HepG2 (cell line): ENCODE results near the gene SYT14. TPM values are rescaled to one million over a fixed set of nuclear protein-coding genes. Genes with fewer than 3 reads are reported as not detected.

Source experiments
- ATAC-seq: fragments of 200-7000 bp; cut with Tn5 transposase; 3 replicates; pipeline ENCODE4 v1.9.1; 2020; ENCODE audit warnings: mild to moderate bottlenecking, moderate library complexity
- BruUV-seq: library from RNA; stranded (reverse); fragments of 400-500 nt; replicated peaks from 2 replicates; lab custom pipeline; 2021; lab: Mats Ljungman, UMichigan
- CTCF ChIA-PET: fragments of 300-600 bp; formaldehyde crosslinking; extraction: SDS; loops from one replicate; lab custom pipeline; 2021; ENCODE audit warnings: low total read pairs, inconsistent platforms, low intra/inter-chr PET ratio; lab: Yijun Ruan, JAX
- POLR2A ChIA-PET: fragments of 350-600 bp; sonication (Branson Sonifier 250); formaldehyde crosslinking; loops from one replicate; lab custom pipeline; 2020; ENCODE audit warnings: antibody characterized with exemption, inconsistent platforms; lab: Yijun Ruan, JAX
- DNase-seq: peaks from one replicate; pipeline ENCODE4 v3.0.0-alpha.2; 2015; ENCODE audit warnings: low spot score
- FAIRE-seq: peaks from 3 replicates; lab custom pipeline; 2011; peaks lifted over from hg19 to GRCh38; lab: Jason Lieb, UNC
- H2AFZ ChIP-seq: one replicate; pipeline ENCODE4 v1.6.1; 2011; ENCODE audit warnings: low read length, inconsistent platforms
- H3K27ac ChIP-seq: fragments of 300-600 bp; 3 replicates; pipeline ENCODE4 v1.8.0; 2011; ENCODE audit warnings: mixed run types, mild to moderate bottlenecking, mixed read lengths, low read length, inconsistent platforms; ENCODE audit not compliant: insufficient read depth; ENCODE audit errors: extremely low read length
- H3K27me3 ChIP-seq, 2 experiments: fragments of 200-600 bp in 1 of 2; 2 replicates in 1 of 2; 3 replicates in 1 of 2; pipeline versions ENCODE4 v1.6.0 to v1.8.0; 2011; ENCODE audit warnings: low read length in 2 of 2, mild to moderate bottlenecking in 2 of 2, moderate library complexity in 2 of 2, inconsistent platforms in 1 of 2; ENCODE audit not compliant: insufficient read depth in 2 of 2, control insufficient read depth in 1 of 2
- H3K36me3 ChIP-seq, 2 experiments: fragments of 200-600 bp in 1 of 2; replicated peaks in 1 of 2; 2 replicates in 1 of 2; 3 replicates in 1 of 2; pipeline versions ENCODE4 v1.5.1 to v1.8.0; 2011; ENCODE audit warnings: low read length in 2 of 2, inconsistent platforms in 1 of 2; ENCODE audit not compliant: insufficient read depth in 2 of 2, control insufficient read depth in 1 of 2
- H3K4me1 ChIP-seq: 2 replicates; pipeline ENCODE4 v1.5.1; 2012; ENCODE audit warnings: low read length, inconsistent platforms; ENCODE audit not compliant: insufficient read depth
- H3K4me2 ChIP-seq: 2 replicates; pipeline ENCODE4 v1.6.0; 2011; ENCODE audit warnings: low read depth, low read length, inconsistent platforms
- H3K4me3 ChIP-seq, 3 experiments: fragments of 200-600 bp in 1 of 3; sonication (generic), shearing (Covaris generic) in 1 of 3; replicated peaks in 1 of 3; 2 replicates each; pipeline ENCODE4 v1.5.1; 2011 to 2016; ENCODE audit warnings: low read length in 3 of 3, inconsistent platforms in 2 of 3, low read depth in 2 of 3, mild to moderate bottlenecking in 2 of 3, control low read depth in 1 of 3, mixed read lengths in 1 of 3; ENCODE audit not compliant: insufficient read depth in 1 of 3
- H3K79me2 ChIP-seq: one replicate; pipeline ENCODE4 v1.6.1; 2011; ENCODE audit warnings: low read length, inconsistent platforms; ENCODE audit not compliant: insufficient read depth
- H3K9ac ChIP-seq: 2 replicates; pipeline ENCODE4 v1.6.0; 2011; ENCODE audit warnings: mild to moderate bottlenecking, low read depth, low read length, inconsistent platforms; ENCODE audit not compliant: insufficient read depth
- H3K9me3 ChIP-seq: 2 replicates; pipeline ENCODE4 v1.5.1; 2012; ENCODE audit warnings: mild to moderate bottlenecking, low read length
- H4K20me1 ChIP-seq: 2 replicates; pipeline ENCODE4 v1.6.0; 2011; ENCODE audit warnings: inconsistent platforms, mild to moderate bottlenecking, low read length, moderate library complexity; ENCODE audit not compliant: insufficient read depth
- EHMT2 ChIP-seq: fragments of 200-600 bp; sonication (generic); IDR thresholded peaks from 2 replicates; pipeline ENCODE4 v1.7.0; 2017; ENCODE audit warnings: antibody characterized with exemption, low read depth, low read length, borderline replicate concordance
- ETV6 ChIP-seq: sonication (generic); formaldehyde crosslinking; conservative IDR thresholded peaks from 2 replicates; pipeline ENCODE4 v1.4.0; 2020; ENCODE audit warnings: missing genetic modification reagents
- GTF2F1 ChIP-seq: fragments of 150-350 bp; IDR thresholded peaks from 2 replicates; pipeline ENCODE4 v1.6.1; 2014; ENCODE audit warnings: low read length
- HNF4A ChIP-seq: sonication (generic); formaldehyde crosslinking; IDR thresholded peaks from 2 replicates; pipeline ENCODE4 v1.4.0; 2020; ENCODE audit warnings: missing genetic modification reagents
- LRRFIP1 ChIP-seq: sonication (generic); formaldehyde crosslinking; conservative IDR thresholded peaks from 2 replicates; pipeline ENCODE4 v1.4.0; 2020; ENCODE audit warnings: missing genetic modification reagents
- PRDM10 ChIP-seq: sonication (generic); formaldehyde crosslinking; IDR thresholded peaks from 2 replicates; pipeline ENCODE4 v1.4.0; 2020; ENCODE audit warnings: low read depth, missing genetic modification reagents
- SOX13 ChIP-seq, 3 experiments: fragments of 450-650 bp in 1 of 3; sonication (generic) in 1 of 3; formaldehyde crosslinking in 1 of 3; IDR thresholded peaks in 2 of 3; conservative IDR thresholded peaks in 1 of 3; 2 replicates each; pipeline versions ENCODE4 v1.5.0 to v1.6.1; 2016 to 2020; ENCODE audit warnings: antibody characterized with exemption in 1 of 3, mild to moderate bottlenecking in 1 of 3, missing compliant biosample characterization in 1 of 3, missing genetic modification reagents in 1 of 3, moderate library complexity in 1 of 3
- ZBTB20 ChIP-seq: sonication (generic); formaldehyde crosslinking; IDR thresholded peaks from 2 replicates; pipeline ENCODE4 v1.8.1; 2023; ENCODE audit warnings: missing genetic modification reagents, low read depth, mild to moderate bottlenecking, borderline replicate concordance
- ZNF441 ChIP-seq: sonication (generic); formaldehyde crosslinking; IDR thresholded peaks from 2 replicates; pipeline ENCODE4 v1.7.0; 2021; ENCODE audit warnings: missing genetic modification reagents, borderline replicate concordance
- ZNF496 ChIP-seq: sonication (generic); formaldehyde crosslinking; IDR thresholded peaks from 2 replicates; pipeline ENCODE4 v1.8.1; 2023; ENCODE audit warnings: mild to moderate bottlenecking, moderate library complexity, missing genetic modification reagents; ENCODE audit not compliant: insufficient replicate concordance
- ZNF629 ChIP-seq: sonication (generic); formaldehyde crosslinking; conservative IDR thresholded peaks from 2 replicates; pipeline ENCODE4 v1.5.0; 2020; ENCODE audit warnings: missing genetic modification reagents
- ZNF652 ChIP-seq: IDR thresholded peaks from 2 replicates; pipeline ENCODE4 v1.6.1; 2016; ENCODE audit warnings: low read depth, borderline replicate concordance
- ZZZ3 ChIP-seq: sonication (generic); formaldehyde crosslinking; IDR thresholded peaks from 2 replicates; pipeline ENCODE4 v1.4.0; 2020; ENCODE audit warnings: missing genetic modification reagents, mild to moderate bottlenecking, borderline replicate concordance
- WGBS: methylation state at CpG from one replicate; pipeline ENCODE4 v1.1.6; 2017; ENCODE audit warnings: low lambda C conversion rate; 5-methylcytosine and 5-hydroxymethylcytosine counted together
- in situ Hi-C: cut with HindIII; loops from 2 replicates; pipeline ENCODE4 v1.10.0; 2017; ENCODE audit warnings: low pct_unique_long_range_greater_than_20kb; ENCODE audit not compliant: extremely low pct_ligation_motif_present
- intact Hi-C: fragments of 100-400 bp; cut with micrococcal nuclease; formaldehyde crosslinking; loops from one replicate; pipeline ENCODE4 v1.10.0; 2022; ENCODE audit not compliant: unreplicated experiment
- polyA plus RNA-seq, 8 experiments: library from polyadenylated mRNA; depleted of rRNA in 3 of 8; stranded (reverse) in 7 of 8; unstranded in 1 of 8; fragments of >200 nt; fragmentation: Illumina TruSeq in 4 of 8; extraction: Trizol in 4 of 8; gene quantifications; 2 replicates each; pipeline versions ENCODE4 v1.2.1 to v1.2.3, GENCODE V29; 2011 to 2016; ENCODE audit warnings: low read depth in 4 of 8, missing spikeins in 1 of 8, mixed read lengths in 1 of 8; ENCODE audit not compliant: insufficient read depth in 1 of 8
- total RNA-seq, 5 experiments: library from RNA; depleted of rRNA; stranded (reverse); fragments of >200 nt; fragmentation: Illumina TruSeq; extraction: Trizol; gene quantifications; 2 replicates each; pipeline ENCODE4 v1.2.3, GENCODE V29; 2016; ENCODE audit warnings: low read depth in 1 of 5

SYT14 gene
- total and polyA plus RNA-seq, 2 of the 13 experiments (the other 11 are each of a cell fraction or from before 2014, with no cell fraction given): not detected

DNA sequence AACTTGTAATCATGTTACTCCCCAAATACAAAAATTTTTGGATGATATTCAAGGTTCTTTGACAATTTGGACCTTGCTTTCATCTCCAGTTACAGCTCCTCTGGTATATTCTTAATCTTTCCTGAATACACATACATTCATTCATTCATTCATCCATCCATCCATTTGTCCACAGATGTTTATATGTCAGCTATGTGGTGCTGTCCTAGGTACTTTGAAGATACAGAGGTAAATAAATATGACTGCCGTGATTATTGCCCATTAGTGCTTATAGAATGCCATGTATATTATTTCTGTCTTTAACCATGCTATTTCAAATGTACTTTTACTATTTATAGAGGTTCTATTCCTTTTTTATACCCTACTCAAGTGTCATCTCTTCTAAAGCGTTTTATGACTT lies 72.1 kb downstream of the SYT14 start:
- H4K20me1 ChIP-seq: no peaks in the 10 kb centered on the region
- H3K79me2 ChIP-seq: no peaks in the 10 kb centered on the region
- no peak for DNase-seq
- no peak overlapping the region for H3K4me3 ChIP-seq
- H3K9ac ChIP-seq: no peak overlapping the region
- no peaks in the 10 kb centered on the region for H3K36me3 ChIP-seq
- H3K9me3 ChIP-seq: no peaks in the 10 kb centered on the region
- H2AFZ ChIP-seq: no peak overlapping the region
- no peak overlapping the region for H3K4me2 ChIP-seq
- no peak for TF ChIP-seq SOX13 (IDR thresholded peaks at IDR 0.05)
- no peak for TF ChIP-seq SOX13 (CRISPR knock-in tag; conservative IDR thresholded peaks at IDR 0.05 in 1 of 2, IDR thresholded peaks at IDR 0.05 in 1 of 2)
- no peak for TF ChIP-seq LRRFIP1
- TF ChIP-seq ZNF441 (CRISPR knock-in tag): no peak
- TF ChIP-seq ZBTB20 (CRISPR knock-in tag): no peak
- no peak for TF ChIP-seq ZNF652 (CRISPR knock-in tag)
- no peak for TF ChIP-seq ZNF629
- no peak for TF ChIP-seq ETV6 (CRISPR knock-in tag)
- no peak for TF ChIP-seq PRDM10 (CRISPR knock-in tag)
- no peak for TF ChIP-seq GTF2F1
- no peak for TF ChIP-seq EHMT2
- no peak for TF ChIP-seq HNF4A (CRISPR knock-in tag)
- no peak for TF ChIP-seq ZZZ3 (CRISPR knock-in tag)
- no peak for TF ChIP-seq ZNF496
- TF ChIP-seq, all 625 proteins: peak for 0
- ATAC-seq (no peak), FAIRE-seq (no peak)
- Histone ChIP-seq H3K4me1 (no peaks in the 10 kb centered on the region), H3K27ac (no peak overlapping the region), H3K27me3 (no peaks in the 10 kb centered on the region)
- ChIA-PET CTCF (no interaction called here), POLR2A (no interaction called here)
- 1% methylated on average over 2 of the region's 2 CpGs for WGBS
- in situ Hi-C loops (no loop called here), intact Hi-C loops (no loop called here)
- no TSS peak for BruUV-seq
